IMR-90 (cell line): ENCODE results near the gene GLCCI1. TPM values are rescaled to one million over a fixed set of nuclear protein-coding genes. Genes with fewer than 3 reads are reported as not detected.
"Not testable (repeated sequence)": the region's sequence is repeated elsewhere in the genome, so short reads cannot be mapped to it uniquely, and the experiment has no call there.

Experiments
- ATAC-seq: fragments of 200-7000 bp; cut with Tn5 transposase; 2 replicates; pipeline ENCODE4 v1.9.1; 2020; ENCODE audit warnings: low read depth, mild to moderate bottlenecking, moderate library complexity
- BruUV-seq: library from RNA; stranded (reverse); fragments of 400-500 nt; replicated peaks from 2 replicates; lab custom pipeline; 2021; lab: Mats Ljungman, UMichigan
- CTCF ChIA-PET: fragments of 300-600 bp; formaldehyde crosslinking; extraction: SDS; loops from one replicate; lab custom pipeline; 2021; ENCODE audit warnings: antibody characterized with exemption; lab: Yijun Ruan, JAX
- POLR2A ChIA-PET: fragments of 300-600 bp; sonication (Branson Sonifier 250); formaldehyde crosslinking; loops from one replicate; lab custom pipeline; 2022; ENCODE audit warnings: antibody characterized with exemption; ENCODE audit not compliant: unreplicated experiment; lab: Charles Lee
- DNase-seq: peaks from one replicate; pipeline ENCODE4 v3.0.0; 2013
- H2AFZ ChIP-seq: replicated peaks from 2 replicates; pipeline ENCODE3; 2013; ENCODE audit warnings: low read length, mild to moderate bottlenecking; ENCODE audit not compliant: poor library complexity
- H2AK5ac ChIP-seq: 2 replicates; pipeline ENCODE4 v1.6.1; 2013; ENCODE audit warnings: low read depth, low read length, inconsistent platforms
- H2AK9ac ChIP-seq: replicated peaks from 2 replicates; pipeline ENCODE3; 2013; ENCODE audit warnings: mild to moderate bottlenecking, low read depth, low read length, moderate library complexity; ENCODE audit not compliant: poor library complexity
- H2BK120ac ChIP-seq: 2 replicates; pipeline ENCODE4 v1.6.1; 2013; ENCODE audit warnings: low read depth, low read length, inconsistent platforms
- H2BK15ac ChIP-seq: 3 replicates; pipeline ENCODE4 v1.6.1; 2013; ENCODE audit warnings: low read depth, low read length, inconsistent platforms
- H2BK20ac ChIP-seq: 2 replicates; pipeline ENCODE4 v1.6.1; 2013; ENCODE audit warnings: low read depth, mild to moderate bottlenecking, inconsistent platforms, low read length, moderate library complexity
- H2BK5ac ChIP-seq: 2 replicates; pipeline ENCODE4 v1.6.1; 2013; ENCODE audit warnings: mild to moderate bottlenecking, low read depth, low read length, inconsistent platforms; ENCODE audit not compliant: poor library complexity, severe bottlenecking
- H3K14ac ChIP-seq: replicated peaks from 2 replicates; pipeline ENCODE4 v1.6.1; 2013; ENCODE audit warnings: low read depth, low read length, inconsistent platforms
- H3K18ac ChIP-seq: 2 replicates; pipeline ENCODE4 v1.6.1; 2013; ENCODE audit warnings: low read depth, low read length, control low read depth
- H3K23ac ChIP-seq: 2 replicates; pipeline ENCODE4 v1.6.1; 2013; ENCODE audit warnings: low read depth, low read length, inconsistent platforms
- H3K27ac ChIP-seq: 2 replicates; pipeline ENCODE4 v1.5.1; 2013; ENCODE audit warnings: mild to moderate bottlenecking, control low read depth, low read length; ENCODE audit not compliant: insufficient read depth
- H3K27me3 ChIP-seq: 2 replicates; pipeline ENCODE4 v1.6.1; 2013; ENCODE audit warnings: low read length; ENCODE audit not compliant: control insufficient read depth, insufficient read depth
- H3K36me3 ChIP-seq: 2 replicates; pipeline ENCODE4 v1.6.1; 2013; ENCODE audit warnings: low read length, mixed read lengths; ENCODE audit not compliant: control insufficient read depth, insufficient read depth
- H3K4ac ChIP-seq: 2 replicates; pipeline ENCODE4 v1.6.1; 2013; ENCODE audit warnings: low read depth, low read length, inconsistent platforms
- H3K4me1 ChIP-seq: 2 replicates; pipeline ENCODE4 v1.6.1; 2013; ENCODE audit warnings: low read length, mixed read lengths; ENCODE audit not compliant: control insufficient read depth, insufficient read depth
- H3K4me2 ChIP-seq: 2 replicates; pipeline ENCODE4 v1.6.1; 2013; ENCODE audit warnings: low read depth, mild to moderate bottlenecking, control low read depth, low read length, moderate library complexity
- H3K4me3 ChIP-seq: 2 replicates; pipeline ENCODE4 v1.5.1; 2013; ENCODE audit warnings: low read depth, mild to moderate bottlenecking, control low read depth, low read length, moderate library complexity; ENCODE audit not compliant: insufficient read depth
- H3K56ac ChIP-seq: 2 replicates; pipeline ENCODE4 v1.6.1; 2013; ENCODE audit warnings: low read length, inconsistent platforms; ENCODE audit not compliant: insufficient read depth; ENCODE audit errors: extremely low read depth
- H3K79me1 ChIP-seq, 2 experiments: 2 replicates each; pipeline ENCODE4 v1.6.1; 2013; ENCODE audit warnings: low read length in 2 of 2, inconsistent platforms in 1 of 2, low read depth in 1 of 2
- H3K9ac ChIP-seq: 2 replicates; pipeline ENCODE4 v1.6.1; 2013; ENCODE audit warnings: low read depth, low read length, control low read depth
- H3K9me1 ChIP-seq: 2 replicates; pipeline ENCODE4 v1.6.1; 2013; ENCODE audit warnings: low read length, inconsistent platforms; ENCODE audit not compliant: insufficient read depth
- H3K9me3 ChIP-seq: 2 replicates; pipeline ENCODE4 v1.6.1; 2013; ENCODE audit warnings: low read length; ENCODE audit not compliant: control insufficient read depth, insufficient read depth
- H4K20me1 ChIP-seq: 2 replicates; pipeline ENCODE4 v1.6.1; 2013; ENCODE audit warnings: low read length, inconsistent platforms; ENCODE audit not compliant: insufficient read depth
- H4K5ac ChIP-seq: 2 replicates; pipeline ENCODE4 v1.6.1; 2013; ENCODE audit warnings: mild to moderate bottlenecking, low read depth, low read length, control low read depth
- H4K8ac ChIP-seq, 2 experiments: 2 replicates each; pipeline ENCODE4 v1.6.1; 2013; ENCODE audit warnings: low read depth in 2 of 2, low read length in 2 of 2, control low read depth in 1 of 2, inconsistent platforms in 1 of 2
- H4K91ac ChIP-seq: 2 replicates; pipeline ENCODE4 v1.6.1; 2013; ENCODE audit warnings: low read depth, low read length, inconsistent platforms; ENCODE audit not compliant: insufficient read depth
- WGBS, 2 experiments: methylation state at CpG; one replicate each; pipeline versions ENCODE4 v1.1.5 to v1.1.7; 2013; ENCODE audit warnings: missing lambda C conversion rate in 2 of 2; ENCODE audit not compliant: insufficient read length in 1 of 2; ENCODE audit errors: extremely low coverage in 2 of 2; 5-methylcytosine and 5-hydroxymethylcytosine counted together
- dilution Hi-C: fragments of 300-500 bp; cut with HindIII; formaldehyde crosslinking; loops from one replicate; pipeline ENCODE4 v1.14.3; 2018; ENCODE audit warnings: low sequenced_read_pairs; ENCODE audit not compliant: unreplicated experiment
- in situ Hi-C: fragments of 300-500 bp; cut with MboI; formaldehyde crosslinking; loops from 3 replicates; pipeline ENCODE4 v1.14.3; 2019; ENCODE audit warnings: low sequenced_read_pairs, inconsistent platforms, mixed read lengths
- intact Hi-C: fragments of 100-400 bp; cut with micrococcal nuclease; formaldehyde crosslinking; loops from 2 replicates; pipeline ENCODE4 v1.10.0; 2022
- polyA plus RNA-seq, 3 experiments: library from polyadenylated mRNA; depleted of rRNA; stranded (reverse); fragments of >200 nt; gene quantifications; 2 replicates each; pipeline ENCODE4 v1.2.3, GENCODE V29; 2012; ENCODE audit warnings: low replicate concordance in 1 of 3
- total RNA-seq: library from RNA; depleted of rRNA; stranded (reverse); fragments of >200 nt; gene quantifications from 2 replicates; pipeline ENCODE4 v1.2.3, GENCODE V29; 2012

Gene GLCCI1
- total and polyA plus RNA-seq, 2 of the 4 experiments (the other 2 are of a cell fraction) = 4.1 to 6.2 TPM

- H2AK5ac ChIP-seq, H3K4me1 ChIP-seq, ATAC-seq, H3K4me2 ChIP-seq, H3K4me3 ChIP-seq, H3K23ac ChIP-seq, CTCF ChIA-PET, H3K14ac ChIP-seq, H3K56ac ChIP-seq, H2AFZ ChIP-seq, H3K36me3 ChIP-seq, H2BK20ac ChIP-seq, DNase-seq, H2BK15ac ChIP-seq, H3K4ac ChIP-seq, H3K9me1 ChIP-seq, H3K27me3 ChIP-seq, H3K9ac ChIP-seq, dilution Hi-C loops, H3K79me1 ChIP-seq, H4K91ac ChIP-seq, H2BK5ac ChIP-seq, H3K18ac ChIP-seq, H3K9me3 ChIP-seq, BruUV-seq, H3K27ac ChIP-seq, intact Hi-C loops, POLR2A ChIA-PET, H4K8ac ChIP-seq, H4K5ac ChIP-seq, H2BK120ac ChIP-seq, in situ Hi-C loops, H4K20me1 ChIP-seq, H2AK9ac ChIP-seq: not testable (repeated sequence)
- 100% methylated on average over 1 of the region's 5 CpGs; no CpG with 5 or more reads in 1 of the 2 experiments for WGBS, 2 experiments
These were observed 94.7 kb downstream of the GLCCI1 start for GRCh38 chr7:8063300-8063699.
